Coronary artery (tissue), 2 donors: Measurements from ENCODE around the gene EFNB2.
A peak's percentile ranks its signal among the peaks of the same experiment; 100 is the strongest.

ENCODE experiments used
- DNase-seq: peaks from one replicate; pipeline ENCODE4 v3.0.0-alpha.2; 2017; ENCODE audit warnings: low spot score
- H3K27ac ChIP-seq, 2 donors: fragments of 200-600 bp; sonication (generic); one replicate each; pipeline ENCODE4 v1.5.1; 2016 to 2019
- H3K4me3 ChIP-seq: fragments of 200-600 bp; sonication (generic); 2 replicates; pipeline ENCODE4 v1.5.1; 2016; ENCODE audit warnings: mild to moderate bottlenecking, moderate library complexity
- CTCF ChIP-seq: fragments of 200-600 bp; sonication (generic); IDR thresholded peaks from one replicate; pipeline ENCODE4 v1.5.1; 2019; ENCODE audit warnings: antibody characterized with exemption

Gene EFNB2

GRCh38 chr13:106535552-106536243 lies at the start of gene EFNB2:
Gene EFNB2, minus strand, starts transcription at chr13:106535662. Its CDS starts 698 bp downstream, at chr13:106534964.
- DNase-seq, result peak; percentile 87
- Histone ChIP-seq H3K27ac (peak within 1 kb of the TSS; percentile 87 to 92), H3K4me3 (peak within 1 kb of the TSS; percentile 77)
- no peak for TF ChIP-seq CTCF

- no peak overlapping the region for H3K27ac ChIP-seq
- H3K4me3 ChIP-seq, result no peak overlapping the region
- no peak for TF ChIP-seq CTCF
- no peak for DNase-seq
These were observed 45.8 kb upstream of the EFNB2 start for GRCh38 chr13:106581225-106581624.

- Histone ChIP-seq H3K4me3 (no peak overlapping the region), H3K27ac (no peak overlapping the region)
- DNase-seq, result no peak
- no peak for TF ChIP-seq CTCF
These were observed 40.4 kb upstream of the EFNB2 start for GRCh38 chr13:106575896-106576295.

GRCh38 chr13:106573868-106574267 lies 38.4 kb upstream of the EFNB2 start:
- no peak for DNase-seq
- TF ChIP-seq CTCF, result no peak
- H3K4me3 ChIP-seq, result no peak overlapping the region
- peak overlapping the region in 1 of 2 donors; percentile 53 for H3K27ac ChIP-seq

- no peak for DNase-seq
- H3K4me3 ChIP-seq, result no peak overlapping the region
- no peak for TF ChIP-seq CTCF
- H3K27ac ChIP-seq, result peak overlapping the region in 1 of 2 donors; percentile 53
These were observed 37.9 kb upstream of the EFNB2 start for GRCh38 chr13:106573284-106573846.

GRCh38 chr13:106570299-106570852 lies 34.9 kb upstream of the EFNB2 start:
- Histone ChIP-seq H3K4me3 (no peak overlapping the region), H3K27ac (peak overlapping the region in 1 of 2 donors; percentile 57)
- peak; percentile 74 for DNase-seq
- TF ChIP-seq CTCF, result no peak
